Measurements from ENCODE around the gene MRPL21.

The MRPL21 gene

GRCh38 chr11:68924073-68924925, 20.7 kb upstream of the MRPL21 start:
- peaks cover 9% of the 10 kb centered on the region for H3K4me1 ChIP-seq (ENCODE audit: control insufficient read depth, insufficient read depth, low read length)
- no peak for DNase-seq (ENCODE audit: low read depth)
- H3K36me3 ChIP-seq (ENCODE audit: control insufficient read depth, insufficient read depth, low read length, severe bottlenecking): peaks cover 83% of the 10 kb centered on the region
- no peak overlapping the region for H3K4me3 ChIP-seq (ENCODE audit: low read length)
- no peak overlapping the region for H3K9ac ChIP-seq (ENCODE audit: low read length)
- peaks cover 11% of the 10 kb centered on the region for H3K9me3 ChIP-seq (ENCODE audit: control insufficient read depth, low read length)
- H3K27me3 ChIP-seq (replicated peaks; ENCODE audit: control insufficient read depth, insufficient read depth, low read length): no peaks in the 10 kb centered on the region

- no peak for DNase-seq (ENCODE audit: low read depth)
- peaks cover 11% of the 10 kb centered on the region for H3K9me3 ChIP-seq (ENCODE audit: control insufficient read depth, low read length)
- no peak overlapping the region for H3K9ac ChIP-seq (ENCODE audit: low read length)
- H3K27me3 ChIP-seq (replicated peaks; ENCODE audit: control insufficient read depth, insufficient read depth, low read length): no peaks in the 10 kb centered on the region
- no peak overlapping the region for H3K4me3 ChIP-seq (ENCODE audit: low read length)
- peaks cover 83% of the 10 kb centered on the region for H3K36me3 ChIP-seq (ENCODE audit: control insufficient read depth, insufficient read depth, low read length, severe bottlenecking)
- H3K4me1 ChIP-seq (ENCODE audit: control insufficient read depth, insufficient read depth, low read length): peaks cover 9% of the 10 kb centered on the region
These were observed 20.0 kb upstream of the MRPL21 start for GRCh38 chr11:68923614-68924013.

- Histone ChIP-seq H3K9me3 (ENCODE audit: control insufficient read depth, low read length) (no peaks in the 10 kb centered on the region), H3K9ac (ENCODE audit: low read length) (no peak overlapping the region), H3K36me3 (ENCODE audit: control insufficient read depth, insufficient read depth, low read length, severe bottlenecking) (peaks cover 79% of the 10 kb centered on the region), H3K27me3 (replicated peaks; ENCODE audit: control insufficient read depth, insufficient read depth, low read length) (no peaks in the 10 kb centered on the region), H3K4me1 (ENCODE audit: control insufficient read depth, insufficient read depth, low read length) (no peaks in the 10 kb centered on the region), H3K4me3 (ENCODE audit: low read length) (no peak overlapping the region)
- no peak for DNase-seq (ENCODE audit: low read depth)
These were observed 12.8 kb upstream of the MRPL21 start for GRCh38 chr11:68916439-68916838.

GRCh38 chr11:68914761-68915160, 11.1 kb upstream of the MRPL21 start:
- H3K27me3 ChIP-seq (replicated peaks; ENCODE audit: control insufficient read depth, insufficient read depth, low read length): no peaks in the 10 kb centered on the region
- no peaks in the 10 kb centered on the region for H3K9me3 ChIP-seq (ENCODE audit: control insufficient read depth, low read length)
- no peaks in the 10 kb centered on the region for H3K4me1 ChIP-seq (ENCODE audit: control insufficient read depth, insufficient read depth, low read length)
- no peak overlapping the region for H3K4me3 ChIP-seq (ENCODE audit: low read length)
- H3K9ac ChIP-seq (ENCODE audit: low read length): no peak overlapping the region
- no peak for DNase-seq (ENCODE audit: low read depth)
- peaks cover 81% of the 10 kb centered on the region for H3K36me3 ChIP-seq (ENCODE audit: control insufficient read depth, insufficient read depth, low read length, severe bottlenecking)

- Histone ChIP-seq H3K9me3 (ENCODE audit: control insufficient read depth, low read length) (no peaks in the 10 kb centered on the region), H3K27me3 (replicated peaks; ENCODE audit: control insufficient read depth, insufficient read depth, low read length) (no peaks in the 10 kb centered on the region), H3K4me1 (ENCODE audit: control insufficient read depth, insufficient read depth, low read length) (no peaks in the 10 kb centered on the region), H3K36me3 (ENCODE audit: control insufficient read depth, insufficient read depth, low read length, severe bottlenecking) (peaks cover 75% of the 10 kb centered on the region), H3K9ac (ENCODE audit: low read length) (no peak overlapping the region), H3K4me3 (ENCODE audit: low read length) (no peak overlapping the region)
- DNase-seq (ENCODE audit: low read depth): no peak
These were observed 9.6 kb upstream of the MRPL21 start for GRCh38 chr11:68913188-68913587.

- Histone ChIP-seq H3K27me3 (replicated peaks; ENCODE audit: control insufficient read depth, insufficient read depth, low read length) (no peaks in the 10 kb centered on the region), H3K9ac (ENCODE audit: low read length) (no peak overlapping the region), H3K9me3 (ENCODE audit: control insufficient read depth, low read length) (no peaks in the 10 kb centered on the region), H3K4me3 (ENCODE audit: low read length) (no peak overlapping the region), H3K36me3 (ENCODE audit: control insufficient read depth, insufficient read depth, low read length, severe bottlenecking) (peaks cover 73% of the 10 kb centered on the region), H3K4me1 (ENCODE audit: control insufficient read depth, insufficient read depth, low read length) (no peaks in the 10 kb centered on the region)
- DNase-seq (ENCODE audit: low read depth): no peak
These were observed 8.6 kb upstream of the MRPL21 start for GRCh38 chr11:68912254-68912653.

- Histone ChIP-seq H3K27me3 (replicated peaks; ENCODE audit: control insufficient read depth, insufficient read depth, low read length) (no peaks in the 10 kb centered on the region), H3K4me3 (ENCODE audit: low read length) (no peak overlapping the region), H3K9me3 (ENCODE audit: control insufficient read depth, low read length) (no peaks in the 10 kb centered on the region), H3K36me3 (ENCODE audit: control insufficient read depth, insufficient read depth, low read length, severe bottlenecking) (peaks cover 71% of the 10 kb centered on the region), H3K9ac (ENCODE audit: low read length) (no peak overlapping the region), H3K4me1 (ENCODE audit: control insufficient read depth, insufficient read depth, low read length) (no peaks in the 10 kb centered on the region)
- DNase-seq (ENCODE audit: low read depth): no peak
These were observed 8.1 kb upstream of the MRPL21 start for GRCh38 chr11:68911731-68912130.

- Histone ChIP-seq H3K9ac (ENCODE audit: low read length) (no peak overlapping the region), H3K4me1 (ENCODE audit: control insufficient read depth, insufficient read depth, low read length) (no peaks in the 10 kb centered on the region), H3K27me3 (replicated peaks; ENCODE audit: control insufficient read depth, insufficient read depth, low read length) (no peaks in the 10 kb centered on the region), H3K4me3 (ENCODE audit: low read length) (no peak overlapping the region), H3K9me3 (ENCODE audit: control insufficient read depth, low read length) (no peaks in the 10 kb centered on the region), H3K36me3 (ENCODE audit: control insufficient read depth, insufficient read depth, low read length, severe bottlenecking) (peaks cover 66% of the 10 kb centered on the region)
- no peak for DNase-seq (ENCODE audit: low read depth)
These were observed 7.3 kb upstream of the MRPL21 start for GRCh38 chr11:68910965-68911364.

- H3K4me1 ChIP-seq (ENCODE audit: control insufficient read depth, insufficient read depth, low read length): peaks cover 8% of the 10 kb centered on the region
- no peak overlapping the region for H3K9ac ChIP-seq (ENCODE audit: low read length)
- peaks cover 42% of the 10 kb centered on the region for H3K36me3 ChIP-seq (ENCODE audit: control insufficient read depth, insufficient read depth, low read length, severe bottlenecking)
- H3K4me3 ChIP-seq (ENCODE audit: low read length): no peak overlapping the region
- no peaks in the 10 kb centered on the region for H3K9me3 ChIP-seq (ENCODE audit: control insufficient read depth, low read length)
- H3K27me3 ChIP-seq (replicated peaks; ENCODE audit: control insufficient read depth, insufficient read depth, low read length): no peaks in the 10 kb centered on the region
- no peak for DNase-seq (ENCODE audit: low read depth)
These were observed 4.6 kb upstream of the MRPL21 start for GRCh38 chr11:68908273-68908672.

GRCh38 chr11:68905421-68906360, 2.1 kb upstream of the MRPL21 start:
- H3K27me3 ChIP-seq (replicated peaks; ENCODE audit: control insufficient read depth, insufficient read depth, low read length): no peaks in the 10 kb centered on the region

GRCh38 chr11:68904248-68904847, 716 bp upstream of the MRPL21 start:
- peaks cover 17% of the 10 kb centered on the region for H3K4me1 ChIP-seq (ENCODE audit: control insufficient read depth, insufficient read depth, low read length)
- peaks cover 25% of the 10 kb centered on the region for H3K36me3 ChIP-seq (ENCODE audit: control insufficient read depth, insufficient read depth, low read length, severe bottlenecking)
- peak; percentile 74 for DNase-seq (ENCODE audit: low read depth)
- H3K4me3 ChIP-seq (ENCODE audit: low read length): peak overlapping the region; percentile 100
- H3K9ac ChIP-seq (ENCODE audit: low read length): peak overlapping the region; percentile 99
- H3K9me3 ChIP-seq (ENCODE audit: control insufficient read depth, low read length): no peaks in the 10 kb centered on the region
- no peaks in the 10 kb centered on the region for H3K27me3 ChIP-seq (replicated peaks; ENCODE audit: control insufficient read depth, insufficient read depth, low read length)

More at GRCh38 chr11:68905421-68906360, 2.1 kb upstream of the MRPL21 start:
- H3K9me3 ChIP-seq (ENCODE audit: control insufficient read depth, low read length): no peaks in the 10 kb centered on the region
- peak overlapping the region; percentile 100 for H3K4me3 ChIP-seq (ENCODE audit: low read length)
- H3K36me3 ChIP-seq (ENCODE audit: control insufficient read depth, insufficient read depth, low read length, severe bottlenecking): peaks cover 26% of the 10 kb centered on the region
- H3K9ac ChIP-seq (ENCODE audit: low read length): peak overlapping the region; percentile 99
- H3K4me1 ChIP-seq (ENCODE audit: control insufficient read depth, insufficient read depth, low read length): peaks cover 17% of the 10 kb centered on the region
- no peak for DNase-seq (ENCODE audit: low read depth)

Measured in adipocyte (in vitro differentiated cells).